SK-N-SH (cell line): ENCODE results near the gene SCART1. TPM values are rescaled to one million over a fixed set of nuclear protein-coding genes. Genes with fewer than 3 reads are reported as not detected.

Source experiments
- CTCF ChIA-PET: fragments of 300-600, 350-600 bp; formaldehyde crosslinking; extraction: SDS; loops from one replicate; lab custom pipeline; 2021; lab: Yijun Ruan, JAX
- POLR2A ChIA-PET: fragments of 350-600 bp; sonication (Branson Sonifier 250); formaldehyde crosslinking; extraction: SDS; loops from one replicate; lab custom pipeline; 2020; ENCODE audit warnings: antibody characterized with exemption, inconsistent platforms; lab: Yijun Ruan, JAX
- DNase-seq: peaks from one replicate; pipeline ENCODE4 v3.0.0; 2012
- H2AFZ ChIP-seq: fragments of 200-600 bp; sonication (generic); 2 replicates; pipeline ENCODE4 v1.8.1; 2016; ENCODE audit warnings: antibody characterized with exemption, mild to moderate bottlenecking, low read depth
- H3F3A ChIP-seq: fragments of 200-600 bp; sonication (generic); replicated peaks from 2 replicates; pipeline ENCODE3; 2016; ENCODE audit warnings: antibody characterized with exemption, mild to moderate bottlenecking; ENCODE audit not compliant: insufficient read depth
- H3K27ac ChIP-seq, 2 experiments: fragments of 200-500 bp in 1 of 2; fragments of 200-600 bp in 1 of 2; sonication (Bioruptor generic) in 1 of 2; sonication (generic), shearing (Covaris generic) in 1 of 2; 2 replicates each; pipeline versions ENCODE4 v1.5.1 to v1.6.1; 2014 to 2016; ENCODE audit warnings: low read depth in 2 of 2, inconsistent platforms in 1 of 2, low read length in 1 of 2, mild to moderate bottlenecking in 1 of 2, mixed read lengths in 1 of 2
- H3K27me3 ChIP-seq: fragments of 200-600 bp; sonication (generic), shearing (Covaris generic); 2 replicates; pipeline ENCODE4 v1.6.1; 2016; ENCODE audit warnings: mixed run types; ENCODE audit not compliant: insufficient read depth
- H3K36me3 ChIP-seq, 2 experiments: fragments of 200-500 bp in 1 of 2; fragments of 200-600 bp in 1 of 2; sonication (Bioruptor generic) in 1 of 2; sonication (generic) in 1 of 2; replicated peaks in 1 of 2; 2 replicates each; pipeline versions ENCODE3 to v1.5.1; 2014 to 2016; ENCODE audit warnings: low read length in 1 of 2, mild to moderate bottlenecking in 1 of 2; ENCODE audit not compliant: insufficient read depth in 2 of 2, control insufficient read depth in 1 of 2
- H3K4me1 ChIP-seq, 2 experiments: fragments of 200-500 bp in 1 of 2; fragments of 200-600 bp in 1 of 2; sonication (Bioruptor generic) in 1 of 2; sonication (generic), shearing (Covaris generic) in 1 of 2; 2 replicates each; pipeline versions ENCODE4 v1.5.1 to v1.6.1; 2014 to 2016; ENCODE audit warnings: low read depth in 1 of 2, low read length in 1 of 2, mixed run types in 1 of 2; ENCODE audit not compliant: insufficient read depth in 2 of 2, control insufficient read depth in 1 of 2
- H3K4me2 ChIP-seq: fragments of 200-600 bp; sonication (generic), shearing (Covaris generic); 2 replicates; pipeline ENCODE4 v1.6.1; 2017; ENCODE audit warnings: mixed run types
- H3K4me3 ChIP-seq, 2 experiments: fragments of 200-500 bp in 1 of 2; fragments of 200-600 bp in 1 of 2; sonication (Bioruptor generic) in 1 of 2; sonication (generic), shearing (Covaris generic) in 1 of 2; 2 replicates each; pipeline versions ENCODE4 v1.5.1 to v1.8.1; 2014 to 2016; ENCODE audit warnings: low read depth in 2 of 2, inconsistent platforms in 1 of 2, low read length in 1 of 2, mild to moderate bottlenecking in 1 of 2, mixed read lengths in 1 of 2, moderate library complexity in 1 of 2
- H3K79me2 ChIP-seq: fragments of 200-600 bp; sonication (generic); 2 replicates; pipeline ENCODE4 v1.8.1; 2017; ENCODE audit warnings: mild to moderate bottlenecking; ENCODE audit not compliant: insufficient read depth
- H3K9ac ChIP-seq: fragments of 200-600 bp; sonication (generic); 2 replicates; pipeline ENCODE4 v1.6.1; 2017; ENCODE audit warnings: mixed run types
- H3K9me2 ChIP-seq: fragments of 200-600 bp; sonication (generic); 2 replicates; pipeline ENCODE4 v1.6.1; 2017; ENCODE audit warnings: mixed run types
- H3K9me3 ChIP-seq: fragments of 200-600 bp; sonication (generic); 2 replicates; pipeline ENCODE4 v1.6.1; 2017; ENCODE audit warnings: mixed run types, mild to moderate bottlenecking, moderate library complexity
- H4K20me1 ChIP-seq: fragments of 200-600 bp; sonication (generic); 2 replicates; pipeline ENCODE4 v1.6.1; 2017; ENCODE audit warnings: mild to moderate bottlenecking, mixed run types; ENCODE audit not compliant: insufficient read depth
- FOSL2 ChIP-seq: IDR thresholded peaks from 2 replicates; pipeline ENCODE4 v1.4.0; 2012; ENCODE audit warnings: low read depth, mild to moderate bottlenecking, moderate library complexity, borderline replicate concordance
- GATA2 ChIP-seq: sonication (generic); formaldehyde crosslinking; IDR thresholded peaks from 2 replicates; pipeline ENCODE4 v1.5.0; 2020; ENCODE audit warnings: mild to moderate bottlenecking, missing genetic modification reagents
- MEF2A ChIP-seq: IDR thresholded peaks from 2 replicates; pipeline ENCODE4 v1.4.0; 2012; ENCODE audit warnings: low read depth, borderline replicate concordance
- NFIC ChIP-seq: IDR thresholded peaks from 2 replicates; pipeline ENCODE4 v1.4.0; 2012; ENCODE audit warnings: borderline replicate concordance
- POLR2AphosphoS5 ChIP-seq: IDR thresholded peaks from 2 replicates; pipeline ENCODE4 v1.6.1; 2012; ENCODE audit warnings: low read depth, low read length
- SIN3A ChIP-seq: IDR thresholded peaks from 2 replicates; pipeline ENCODE4 v1.6.1; 2012; ENCODE audit warnings: low read depth, mild to moderate bottlenecking, low read length, moderate library complexity, borderline replicate concordance
- WGBS: methylation state at CpG from one replicate; pipeline ENCODE4 v1.1.6; 2017; ENCODE audit warnings: low lambda C conversion rate; 5-methylcytosine and 5-hydroxymethylcytosine counted together
- polyA plus RNA-seq, 3 experiments: library from polyadenylated mRNA; depleted of rRNA; stranded (reverse); fragments of >200 nt; gene quantifications; 2 replicates each; pipeline ENCODE4 v1.2.3, GENCODE V29; 2012
- TF ChIP-seq, protein P1 (sequence below): fragments of 200-600 bp; sonication (generic); IDR thresholded peaks from 2 replicates; pipeline ENCODE4 v1.6.1; 2017; ENCODE audit warnings: antibody characterized with exemption, mild to moderate bottlenecking, moderate library complexity
- TF ChIP-seq, protein P2 (sequence below): IDR thresholded peaks from 2 replicates; pipeline ENCODE4 v1.6.1; 2012; ENCODE audit warnings: mild to moderate bottlenecking, low read depth, low read length, moderate library complexity
- TF ChIP-seq, protein P3 (sequence below): IDR thresholded peaks from 2 replicates; pipeline ENCODE4 v1.4.0; 2012; ENCODE audit warnings: low read depth, borderline replicate concordance
- TF ChIP-seq, protein P4 (sequence below): IDR thresholded peaks from 2 replicates; pipeline ENCODE4; 2012

The SCART1 gene
- polyA plus RNA-seq, 1 of the 3 experiments (the other 2 are of a cell fraction), result 2.1 TPM

DNA sequence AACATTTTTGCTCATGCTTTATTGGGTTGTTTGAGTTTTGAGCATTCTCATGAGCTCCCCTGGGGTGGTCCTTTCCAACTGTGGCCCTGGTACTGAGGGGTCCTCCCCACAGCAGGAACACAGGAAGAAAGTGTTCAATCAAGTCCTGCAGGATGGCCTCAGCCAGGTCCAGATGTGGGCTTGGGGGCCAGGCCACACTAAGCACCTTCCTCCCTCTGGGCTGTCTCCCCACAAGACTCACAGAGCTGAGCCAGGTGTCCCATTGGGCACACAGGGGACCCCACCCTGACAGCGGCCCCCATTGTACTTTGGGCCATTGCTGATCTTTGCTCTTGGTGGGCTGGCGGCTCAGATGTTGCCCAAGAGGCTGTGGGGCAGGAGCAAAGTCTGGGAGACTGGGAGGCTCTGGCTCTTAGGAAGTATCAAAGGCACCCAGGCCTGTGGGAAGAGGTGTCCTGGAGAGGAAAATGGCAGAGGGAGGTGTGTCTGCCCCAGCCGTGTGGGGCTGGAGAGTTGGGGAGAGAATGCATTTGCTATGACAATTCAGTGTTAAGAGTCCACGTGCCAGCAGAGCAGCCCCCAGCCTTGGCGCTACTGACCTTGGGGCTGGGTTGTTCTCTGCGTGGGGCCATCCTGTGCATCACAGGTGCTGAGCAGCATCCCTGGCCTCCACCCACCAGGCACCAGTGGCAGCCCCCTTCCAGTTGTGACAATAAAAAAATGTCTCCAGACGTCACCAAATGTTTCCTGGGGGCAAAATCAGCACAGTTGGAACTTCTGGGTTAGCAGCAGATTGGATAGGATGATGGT, 17.8 kb downstream of the SCART1 start (continued):
- TF ChIP-seq FOSL2 (no peak), SIN3A (no peak), MEF2A (no peak), POLR2AphosphoS5 (no peak)
- TF ChIP-seq, all 33 proteins: peak for 0

DNA sequence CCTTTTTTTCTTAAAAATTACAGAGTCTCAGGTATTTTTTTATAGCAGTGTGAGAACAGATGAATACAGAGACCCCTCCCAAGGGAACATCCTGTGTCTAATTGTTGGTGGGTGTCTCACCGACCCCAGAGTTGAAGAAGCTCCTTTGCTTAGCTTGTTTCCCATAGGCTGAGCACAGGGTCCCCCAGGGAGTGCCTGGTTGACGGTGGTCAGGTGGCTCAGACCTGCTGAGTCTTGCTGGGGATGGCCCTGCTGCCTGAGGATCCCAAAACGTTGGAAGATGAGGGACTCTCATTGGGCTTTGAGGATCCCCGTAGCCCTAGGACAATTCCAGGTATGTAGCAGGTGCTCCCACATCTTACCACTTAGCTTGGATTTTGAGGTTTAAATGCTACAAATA, 19.5 kb downstream of the SCART1 start:
- Histone ChIP-seq H3K27me3 (peaks cover 9% of the 10 kb centered on the region; the same call in 1 of the 2 replicates), H3K36me3 (no peaks in the 10 kb centered on the region), H3K27ac (no peak overlapping the region), H3K4me1 (no peaks in the 10 kb centered on the region), H3K9me2 (no peaks in the 10 kb centered on the region), H3K9me3 (no peaks in the 10 kb centered on the region), H3K4me3 (no peak overlapping the region), H3F3A (no peaks in the 10 kb centered on the region), H3K9ac (no peak overlapping the region), H4K20me1 (no peaks in the 10 kb centered on the region), H3K4me2 (no peak overlapping the region), H3K79me2 (no peaks in the 10 kb centered on the region), H2AFZ (no peak overlapping the region)
- ChIA-PET POLR2A (no interaction called here), CTCF (no interaction called here)
- 6% methylated on average over 4 of the region's 4 CpGs for WGBS
- TF ChIP-seq NFIC, result no peak
- no peak for DNase-seq

DNA sequence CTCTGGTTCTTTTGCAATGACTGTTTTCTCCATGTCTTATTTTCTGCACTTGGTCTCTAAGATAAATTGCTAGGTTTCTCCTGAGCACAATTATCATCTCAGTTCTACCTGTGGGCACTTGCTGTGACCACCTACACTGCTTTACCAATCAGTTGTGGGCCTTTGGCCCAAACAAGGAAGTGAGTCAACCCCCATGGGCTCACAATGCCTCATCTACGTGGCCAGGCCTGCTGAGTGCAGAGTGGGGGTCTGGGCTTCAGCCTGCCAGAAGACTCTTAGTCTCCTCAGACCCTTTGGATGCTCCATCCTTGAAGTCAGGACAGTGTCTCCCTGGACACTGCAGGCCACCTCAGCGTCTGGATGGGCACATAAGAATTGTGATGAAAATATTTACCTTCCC, 20.3 kb downstream of the SCART1 start:
- Histone ChIP-seq H2AFZ (no peak overlapping the region), H3F3A (no peaks in the 10 kb centered on the region), H3K4me3 (no peak overlapping the region), H3K9me3 (no peaks in the 10 kb centered on the region), H3K27me3 (peaks cover 9% of the 10 kb centered on the region; the same call in 1 of the 2 replicates), H3K4me2 (no peak overlapping the region), H3K9ac (no peak overlapping the region), H4K20me1 (no peaks in the 10 kb centered on the region), H3K36me3 (no peaks in the 10 kb centered on the region), H3K79me2 (no peaks in the 10 kb centered on the region), H3K4me1 (no peaks in the 10 kb centered on the region), H3K27ac (no peak overlapping the region), H3K9me2 (no peaks in the 10 kb centered on the region)
- DNase-seq, result no peak
- WGBS, result 26% methylated on average over 2 of the region's 2 CpGs
- ChIA-PET POLR2A (no interaction called here), CTCF (no interaction called here)
- TF ChIP-seq, protein P1, sequence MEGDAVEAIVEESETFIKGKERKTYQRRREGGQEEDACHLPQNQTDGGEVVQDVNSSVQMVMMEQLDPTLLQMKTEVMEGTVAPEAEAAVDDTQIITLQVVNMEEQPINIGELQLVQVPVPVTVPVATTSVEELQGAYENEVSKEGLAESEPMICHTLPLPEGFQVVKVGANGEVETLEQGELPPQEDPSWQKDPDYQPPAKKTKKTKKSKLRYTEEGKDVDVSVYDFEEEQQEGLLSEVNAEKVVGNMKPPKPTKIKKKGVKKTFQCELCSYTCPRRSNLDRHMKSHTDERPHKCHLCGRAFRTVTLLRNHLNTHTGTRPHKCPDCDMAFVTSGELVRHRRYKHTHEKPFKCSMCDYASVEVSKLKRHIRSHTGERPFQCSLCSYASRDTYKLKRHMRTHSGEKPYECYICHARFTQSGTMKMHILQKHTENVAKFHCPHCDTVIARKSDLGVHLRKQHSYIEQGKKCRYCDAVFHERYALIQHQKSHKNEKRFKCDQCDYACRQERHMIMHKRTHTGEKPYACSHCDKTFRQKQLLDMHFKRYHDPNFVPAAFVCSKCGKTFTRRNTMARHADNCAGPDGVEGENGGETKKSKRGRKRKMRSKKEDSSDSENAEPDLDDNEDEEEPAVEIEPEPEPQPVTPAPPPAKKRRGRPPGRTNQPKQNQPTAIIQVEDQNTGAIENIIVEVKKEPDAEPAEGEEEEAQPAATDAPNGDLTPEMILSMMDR, result no peak
- TF ChIP-seq, protein P2, sequence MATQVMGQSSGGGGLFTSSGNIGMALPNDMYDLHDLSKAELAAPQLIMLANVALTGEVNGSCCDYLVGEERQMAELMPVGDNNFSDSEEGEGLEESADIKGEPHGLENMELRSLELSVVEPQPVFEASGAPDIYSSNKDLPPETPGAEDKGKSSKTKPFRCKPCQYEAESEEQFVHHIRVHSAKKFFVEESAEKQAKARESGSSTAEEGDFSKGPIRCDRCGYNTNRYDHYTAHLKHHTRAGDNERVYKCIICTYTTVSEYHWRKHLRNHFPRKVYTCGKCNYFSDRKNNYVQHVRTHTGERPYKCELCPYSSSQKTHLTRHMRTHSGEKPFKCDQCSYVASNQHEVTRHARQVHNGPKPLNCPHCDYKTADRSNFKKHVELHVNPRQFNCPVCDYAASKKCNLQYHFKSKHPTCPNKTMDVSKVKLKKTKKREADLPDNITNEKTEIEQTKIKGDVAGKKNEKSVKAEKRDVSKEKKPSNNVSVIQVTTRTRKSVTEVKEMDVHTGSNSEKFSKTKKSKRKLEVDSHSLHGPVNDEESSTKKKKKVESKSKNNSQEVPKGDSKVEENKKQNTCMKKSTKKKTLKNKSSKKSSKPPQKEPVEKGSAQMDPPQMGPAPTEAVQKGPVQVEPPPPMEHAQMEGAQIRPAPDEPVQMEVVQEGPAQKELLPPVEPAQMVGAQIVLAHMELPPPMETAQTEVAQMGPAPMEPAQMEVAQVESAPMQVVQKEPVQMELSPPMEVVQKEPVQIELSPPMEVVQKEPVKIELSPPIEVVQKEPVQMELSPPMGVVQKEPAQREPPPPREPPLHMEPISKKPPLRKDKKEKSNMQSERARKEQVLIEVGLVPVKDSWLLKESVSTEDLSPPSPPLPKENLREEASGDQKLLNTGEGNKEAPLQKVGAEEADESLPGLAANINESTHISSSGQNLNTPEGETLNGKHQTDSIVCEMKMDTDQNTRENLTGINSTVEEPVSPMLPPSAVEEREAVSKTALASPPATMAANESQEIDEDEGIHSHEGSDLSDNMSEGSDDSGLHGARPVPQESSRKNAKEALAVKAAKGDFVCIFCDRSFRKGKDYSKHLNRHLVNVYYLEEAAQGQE, result no peak
- TF ChIP-seq GATA2 (CRISPR knock-in tag), result no peak
- TF ChIP-seq, protein P3, sequence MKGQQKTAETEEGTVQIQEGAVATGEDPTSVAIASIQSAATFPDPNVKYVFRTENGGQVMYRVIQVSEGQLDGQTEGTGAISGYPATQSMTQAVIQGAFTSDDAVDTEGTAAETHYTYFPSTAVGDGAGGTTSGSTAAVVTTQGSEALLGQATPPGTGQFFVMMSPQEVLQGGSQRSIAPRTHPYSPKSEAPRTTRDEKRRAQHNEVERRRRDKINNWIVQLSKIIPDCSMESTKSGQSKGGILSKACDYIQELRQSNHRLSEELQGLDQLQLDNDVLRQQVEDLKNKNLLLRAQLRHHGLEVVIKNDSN, result no peak
- TF ChIP-seq FOSL2, result no peak
- TF ChIP-seq, protein P4, sequence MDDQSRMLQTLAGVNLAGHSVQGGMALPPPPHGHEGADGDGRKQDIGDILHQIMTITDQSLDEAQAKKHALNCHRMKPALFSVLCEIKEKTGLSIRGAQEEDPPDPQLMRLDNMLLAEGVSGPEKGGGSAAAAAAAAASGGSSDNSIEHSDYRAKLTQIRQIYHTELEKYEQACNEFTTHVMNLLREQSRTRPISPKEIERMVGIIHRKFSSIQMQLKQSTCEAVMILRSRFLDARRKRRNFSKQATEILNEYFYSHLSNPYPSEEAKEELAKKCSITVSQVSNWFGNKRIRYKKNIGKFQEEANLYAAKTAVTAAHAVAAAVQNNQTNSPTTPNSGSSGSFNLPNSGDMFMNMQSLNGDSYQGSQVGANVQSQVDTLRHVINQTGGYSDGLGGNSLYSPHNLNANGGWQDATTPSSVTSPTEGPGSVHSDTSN, result no peak
